ENCODE measurements around the gene MPL.
"Not testable (repeated sequence)": the region's sequence is repeated elsewhere in the genome, so short reads cannot be mapped to it uniquely, and the experiment has no call there.

MPL gene

DNA sequence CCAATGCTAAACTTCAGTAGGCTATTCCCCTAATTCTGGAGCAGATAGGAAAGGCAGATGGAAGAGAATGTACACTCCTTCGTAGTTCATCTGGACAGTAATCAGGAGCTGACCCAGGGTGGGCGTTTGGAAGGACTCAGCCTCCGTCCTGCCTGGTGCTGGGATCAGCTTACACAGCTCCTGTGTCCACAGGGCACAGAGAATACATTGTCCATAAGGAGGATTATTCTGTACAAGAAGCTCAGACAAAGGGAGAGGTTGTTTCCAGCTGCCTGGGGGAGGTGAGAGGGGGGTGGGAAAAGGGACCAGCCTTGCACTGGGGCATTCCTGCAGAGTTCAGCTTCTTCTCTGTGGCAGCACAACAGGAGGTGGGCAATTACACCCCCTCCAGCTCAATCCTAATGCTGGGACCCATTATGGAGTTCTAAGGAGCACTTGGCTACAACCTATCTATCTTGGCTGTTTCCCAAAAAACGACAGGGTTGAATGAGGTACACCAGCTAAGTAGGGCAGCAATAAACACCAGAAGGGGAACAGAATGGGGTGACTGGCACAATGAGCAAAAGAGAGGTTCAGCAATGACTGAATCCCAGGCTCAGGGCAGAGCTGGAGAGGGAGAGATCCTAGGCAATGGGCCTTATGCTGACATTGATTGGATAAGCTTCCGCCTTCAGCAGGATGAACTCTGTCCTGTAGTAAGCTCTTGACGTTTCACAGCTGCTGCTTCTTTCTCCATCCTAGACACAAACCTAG is 44.6 kb downstream of the MPL start:
- DNase-seq: no peak

DNA sequence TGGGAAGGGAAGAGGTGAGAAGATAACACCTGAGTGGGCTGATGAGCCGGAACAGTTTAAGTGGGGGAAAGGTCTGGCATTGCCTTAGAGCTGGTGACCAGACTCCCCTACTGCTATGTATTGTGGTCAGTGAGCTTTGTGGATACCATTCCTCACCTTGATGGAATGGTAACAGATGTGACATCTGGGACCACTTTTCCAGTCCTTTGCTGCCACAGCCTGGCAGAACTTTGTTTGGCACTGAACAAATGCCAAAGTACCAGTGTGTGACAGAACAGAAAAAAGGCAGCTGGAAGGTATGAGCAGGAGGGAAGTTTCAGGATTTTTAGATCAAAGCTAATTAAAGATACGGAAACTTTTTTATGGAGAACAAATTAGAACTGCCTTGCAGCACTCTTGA is 45.8 kb downstream of the MPL start:
- no peak for DNase-seq

DNA sequence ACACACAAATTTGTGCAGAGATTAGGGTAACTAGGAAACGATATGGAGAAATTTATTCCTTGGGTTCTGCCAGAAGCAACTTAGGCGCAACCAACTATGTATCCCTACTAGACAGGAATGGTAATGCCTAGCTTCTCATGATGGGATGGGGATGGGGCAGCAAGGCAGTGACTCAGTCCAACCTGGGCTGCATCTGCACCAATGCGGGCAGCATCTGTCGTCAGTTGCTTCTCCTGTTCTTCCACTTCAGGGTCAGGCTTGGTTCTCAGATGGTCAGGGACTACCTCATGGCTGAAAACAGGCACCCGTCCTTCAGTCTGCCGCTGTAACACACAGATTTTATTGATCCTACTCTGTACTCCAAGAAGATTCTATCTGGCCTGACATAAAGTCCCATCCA is 49.1 kb downstream of the MPL start:
- no peak for DNase-seq

DNA sequence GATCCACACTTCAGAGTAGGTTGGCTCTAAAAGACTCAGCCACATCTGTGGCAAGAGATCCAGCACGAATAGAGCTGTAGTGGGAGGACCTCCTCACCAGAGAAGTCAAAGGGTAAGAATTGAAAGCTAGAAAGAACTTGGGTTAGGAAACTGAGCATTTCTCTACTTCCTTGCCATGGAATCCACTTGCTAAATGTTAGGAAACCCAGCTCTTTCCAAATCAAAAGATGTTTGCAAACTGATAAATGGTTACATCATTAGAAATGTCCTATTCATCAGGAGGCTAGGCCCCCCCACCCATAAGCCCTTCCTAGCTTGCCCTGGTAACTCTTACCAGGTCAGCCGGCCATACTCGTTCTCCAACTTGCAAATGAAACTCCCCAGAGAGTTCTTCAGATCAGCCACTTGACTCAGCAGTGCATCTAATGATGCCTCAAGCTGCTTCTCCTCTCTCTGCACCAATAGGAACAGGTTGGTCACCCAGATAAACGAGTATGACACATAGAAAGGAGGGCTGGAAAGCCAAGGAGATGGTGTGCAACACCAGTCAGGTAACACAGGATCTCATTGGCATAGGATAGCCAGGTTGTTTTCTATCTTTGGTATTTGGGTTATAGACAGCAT is 50.5 kb downstream of the MPL start:
- no peak for DNase-seq

DNA sequence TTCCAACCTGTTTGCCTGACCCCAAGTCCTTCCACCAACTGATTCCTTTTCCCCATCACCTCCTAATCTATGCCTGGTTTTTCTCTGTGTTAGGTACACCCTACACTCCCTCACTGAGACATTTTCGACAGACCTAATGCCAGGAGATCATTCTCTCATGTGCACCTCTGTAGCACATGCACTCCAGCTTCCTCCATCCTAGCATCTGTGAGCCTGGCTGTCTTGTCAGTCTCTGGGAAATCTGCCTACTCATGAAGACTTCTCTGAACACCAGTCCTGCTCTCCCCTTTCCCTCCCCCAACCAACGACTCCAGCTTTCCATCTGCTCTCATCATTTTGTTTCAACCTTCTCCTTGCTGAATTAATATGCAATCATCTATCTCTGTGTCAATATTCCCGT is 51.0 kb downstream of the MPL start:
- no peak for DNase-seq

DNA sequence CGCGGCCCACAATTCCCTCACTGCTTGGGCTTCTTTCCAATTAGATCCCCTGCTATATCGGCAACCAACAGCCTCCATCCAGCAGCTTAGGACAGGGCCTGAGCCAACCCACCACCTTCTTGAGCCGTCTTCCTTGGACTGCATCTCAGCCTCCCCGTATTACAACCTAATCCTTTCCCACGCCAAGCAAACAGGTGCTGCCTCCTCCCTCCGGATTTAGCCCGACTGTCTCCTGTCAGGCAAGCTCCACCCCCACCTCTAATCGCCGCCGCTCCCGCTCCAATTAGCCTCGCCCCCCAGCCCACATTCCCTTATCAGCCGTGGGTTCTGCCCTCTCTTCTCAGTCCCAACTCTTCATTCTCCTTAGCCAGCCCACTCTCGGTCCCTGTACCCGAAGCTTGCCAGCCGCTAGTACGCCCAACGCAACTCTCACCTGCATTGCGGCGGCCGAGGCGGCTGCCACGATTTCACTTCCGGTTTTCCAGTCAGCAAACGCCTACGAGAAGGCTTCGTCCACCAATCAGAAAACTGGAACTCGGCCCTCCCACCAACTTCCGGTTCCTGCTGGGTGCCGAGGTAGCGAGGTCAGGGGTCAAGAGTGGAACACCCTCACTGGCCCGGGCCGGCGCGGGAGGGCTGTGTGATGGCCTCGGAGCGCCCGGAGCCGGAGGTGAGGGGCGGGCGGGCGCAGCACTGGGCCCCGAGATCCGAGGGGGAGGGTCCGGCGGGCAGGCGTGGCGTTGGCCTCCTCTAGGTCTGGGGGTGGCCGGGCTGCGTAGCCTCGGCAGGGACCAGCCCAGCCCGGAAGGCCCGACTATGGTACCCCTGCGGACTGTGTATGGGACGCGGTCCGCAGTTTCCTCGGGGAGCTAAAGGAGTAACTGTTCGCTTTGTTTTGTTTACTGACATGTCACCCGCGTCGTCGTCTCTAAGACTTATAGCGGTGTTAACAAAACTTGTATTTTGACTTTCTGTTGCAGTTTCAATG is 52.0 kb downstream of the MPL start, which contains the start of the genes MED8 and SZT2:
Gene MED8 (minus strand): TSS at position 475 of the 988 bp plus-strand sequence. CDS start 36 bp downstream, at position 439.
Gene SZT2 (plus strand): TSS at position 574 of the 988 bp plus-strand sequence. CDS start 70 bp downstream, at position 644.
- DNase-seq: peak; percentile 94

DNA sequence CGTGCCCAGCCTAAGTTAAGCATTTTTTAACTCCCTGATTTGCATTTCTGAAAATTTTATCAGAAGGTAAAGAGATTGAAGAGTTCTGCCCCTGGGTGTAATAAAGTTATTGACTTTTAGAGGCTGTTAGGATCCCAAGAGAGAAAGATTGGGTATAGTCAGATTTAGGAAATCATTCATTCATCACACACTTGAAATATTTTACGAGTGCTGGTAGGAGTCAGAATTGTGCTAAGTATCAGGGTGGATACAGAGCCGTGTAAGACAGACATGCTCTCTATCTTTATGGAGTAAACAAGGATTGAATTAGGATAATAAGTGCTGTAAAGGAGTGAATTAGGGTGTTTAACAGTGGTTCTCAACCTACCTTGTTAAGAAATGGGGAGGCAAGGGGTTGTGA is 55.1 kb downstream of the MPL start:
- no peak for DNase-seq

DNA sequence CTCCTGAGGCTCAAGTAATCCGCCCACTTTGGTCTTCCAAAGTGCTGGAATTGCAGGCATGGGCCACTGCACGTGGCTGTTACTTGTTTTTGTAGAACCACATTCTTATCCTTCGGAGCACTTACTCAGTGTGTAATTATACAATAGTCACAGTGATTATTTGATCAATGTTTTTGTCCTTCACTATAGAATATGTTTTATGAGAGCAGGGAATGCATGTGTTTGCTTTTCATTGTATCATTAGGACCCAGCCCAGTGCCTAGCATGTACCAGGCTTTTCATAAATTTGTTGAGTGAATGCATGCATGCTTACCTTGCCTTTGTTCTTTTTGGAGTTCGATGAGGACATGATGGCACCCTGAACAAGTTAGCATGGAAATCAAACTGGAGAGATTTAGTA is 57.9 kb downstream of the MPL start:
- no peak for DNase-seq

DNA sequence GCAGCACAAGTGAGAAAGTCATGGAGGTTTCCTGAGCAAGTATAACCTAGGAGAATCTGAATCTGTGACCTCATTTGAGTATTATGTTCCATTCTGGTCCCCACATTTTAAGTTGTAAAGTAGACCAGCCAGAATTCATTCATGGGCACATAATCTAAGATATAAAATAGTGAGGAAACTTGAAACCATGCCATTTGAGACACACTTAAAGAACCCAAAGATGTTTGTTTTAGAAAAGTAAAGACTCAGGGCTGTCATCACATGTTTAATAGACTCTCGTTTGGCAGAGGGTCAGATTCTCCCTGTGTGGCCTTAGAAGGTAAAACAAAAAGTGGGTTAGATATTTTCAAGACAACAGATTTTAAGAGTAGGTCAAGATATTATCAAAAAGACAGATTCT is 58.4 kb downstream of the MPL start:
- no peak for DNase-seq

DNA sequence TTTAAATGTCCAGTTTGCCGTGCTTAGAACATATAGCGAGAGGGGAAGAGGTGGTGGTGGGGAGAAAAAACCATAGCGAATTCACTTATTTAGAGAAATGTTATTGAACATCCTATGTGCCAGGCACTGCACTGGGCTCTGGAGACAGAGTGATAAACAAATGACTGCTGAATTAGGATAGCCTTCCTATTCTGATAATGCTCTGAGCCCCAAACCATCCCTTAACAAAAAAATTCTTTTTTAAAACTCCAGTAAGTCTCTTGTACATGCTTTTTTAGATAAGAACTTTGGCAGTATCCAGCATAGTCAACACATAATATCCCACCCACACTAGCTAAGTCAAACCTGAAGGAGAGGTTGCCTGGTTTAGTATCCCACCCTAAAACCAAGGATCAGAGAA is 60.6 kb downstream of the MPL start:
- DNase-seq: no peak

DNA sequence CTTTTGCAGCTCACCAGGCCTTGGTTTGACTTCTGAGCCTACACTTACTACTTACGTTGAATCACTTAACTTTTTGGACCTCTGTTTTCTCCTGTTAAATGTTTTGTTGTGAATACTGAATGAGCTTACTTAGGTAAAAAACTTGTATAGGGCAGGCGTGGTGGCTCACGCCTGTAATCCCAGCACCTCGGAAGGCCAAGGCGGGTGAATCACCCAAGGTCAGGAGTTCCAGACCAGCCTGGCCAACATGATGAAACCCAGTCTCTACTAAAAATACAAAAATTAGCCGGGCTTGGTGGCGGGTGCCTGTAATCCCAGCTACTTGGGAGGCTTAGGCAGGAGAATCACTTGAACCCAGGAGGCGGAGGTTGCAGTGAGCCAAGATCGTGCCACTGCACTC is 62.8 kb downstream of the MPL start:
- DNase-seq: not testable (repeated sequence)

DNA sequence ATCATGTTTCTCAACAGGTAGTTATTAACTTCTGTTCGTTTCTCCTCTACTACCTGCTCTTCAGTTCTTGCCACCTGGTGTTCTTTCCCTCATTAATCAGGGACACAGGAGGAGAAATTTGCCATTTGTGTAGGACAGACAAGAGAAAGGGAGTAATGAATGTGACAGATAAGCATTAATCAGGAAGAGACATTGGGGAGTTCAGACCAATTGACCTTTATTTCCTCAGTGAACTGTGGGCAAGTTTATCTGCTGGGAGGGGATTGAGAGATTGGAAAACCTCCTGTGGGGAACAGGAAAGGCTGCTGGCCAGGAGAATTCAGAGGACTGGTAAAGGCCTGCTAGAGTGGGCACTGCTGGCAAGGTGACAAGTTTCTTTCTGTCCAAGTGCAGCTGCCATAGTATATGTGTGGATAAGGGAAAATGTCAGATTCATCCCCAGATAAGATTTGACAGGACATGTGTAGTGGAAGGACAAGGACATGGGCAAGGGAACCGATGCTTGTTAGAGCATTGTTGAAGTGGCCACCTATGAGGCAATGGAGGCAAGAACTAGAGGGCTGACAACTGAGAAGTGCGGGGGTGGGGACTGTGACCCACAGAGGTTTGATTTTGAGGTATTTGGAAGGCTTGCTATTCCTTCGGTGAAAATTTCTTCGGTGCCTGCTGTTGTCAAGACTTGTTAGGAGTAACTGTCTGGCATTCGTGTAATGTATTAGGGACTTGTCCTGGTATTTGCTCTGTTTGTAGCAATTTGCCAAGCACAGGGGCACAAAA is 64.7 kb downstream of the MPL start:
- no peak for DNase-seq

Measured in CD4-positive, alpha-beta T cell treated with Interferon gamma for 1 hour (primary cell).